Psoas muscle (tissue), 8 donors: ENCODE results near the gene TNFRSF19. TPM values are rescaled to one million over a fixed set of nuclear protein-coding genes. Genes with fewer than 3 reads are reported as not detected.

Experiments used
- ATAC-seq, 4 donors: fragments of 200-7000 bp; cut with Tn5 transposase; one replicate each; pipeline ENCODE4 v1.9.1; 2020; ENCODE audit warnings: moderate library complexity in 3 of 4, mild to moderate bottlenecking in 2 of 4
- DNase-seq, 2 donors: peaks; one replicate each; pipeline ENCODE4 v3.0.0-alpha.2; 2020
- H3K27ac ChIP-seq: fragments of 200-600 bp; one replicate; pipeline ENCODE4 v1.8.0; 2022
- H3K27me3 ChIP-seq, 3 donors: fragments of 200-600 bp in 1 of 3; one replicate each; pipeline versions ENCODE4 v1.6.1 to v1.8.0; 2013 to 2022; ENCODE audit warnings: low read length in 2 of 3, mild to moderate bottlenecking in 2 of 3, moderate library complexity in 1 of 3; ENCODE audit not compliant: insufficient read depth in 3 of 3
- H3K36me3 ChIP-seq, 2 donors: fragments of 200-600 bp in 1 of 2; one replicate each; pipeline versions ENCODE4 v1.6.1 to v1.8.0; 2013 to 2022; ENCODE audit warnings: low read depth in 1 of 2, mild to moderate bottlenecking in 1 of 2, moderate library complexity in 1 of 2; ENCODE audit not compliant: insufficient read depth in 1 of 2
- H3K4me1 ChIP-seq: fragments of 200-600 bp; one replicate; pipeline ENCODE4 v1.8.0; 2022
- H3K4me3 ChIP-seq: fragments of 200-600 bp; one replicate; pipeline ENCODE4 v1.8.0; 2022; ENCODE audit warnings: mild to moderate bottlenecking
- H3K9me3 ChIP-seq: fragments of 200-600 bp; one replicate; pipeline ENCODE4 v1.8.0; 2022
- CTCF ChIP-seq: fragments of 200-600 bp; IDR thresholded peaks from one replicate; pipeline ENCODE4 v1.8.0; 2022; ENCODE audit warnings: antibody characterized with exemption
- WGBS, 3 donors: extraction: QIAGEN DNeasy Blood & Tissue Kit; methylation state at CpG; one replicate each; pipeline versions ENCODE4 v1.1.6 to v1.1.7; 2013; 5-methylcytosine and 5-hydroxymethylcytosine counted together
- intact Hi-C, 2 donors: fragments of 100-400 bp; cut with DNase I; formaldehyde crosslinking; loops; one replicate each; pipeline versions ENCODE4 v1.11.0 to v1.14.2; 2022
- polyA plus RNA-seq, 3 donors: library from polyadenylated mRNA; stranded (reverse); fragments of 200-250 nt; gene quantifications; one replicate each; pipeline ENCODE4 v1.2.3, GENCODE V29; 2013
- total RNA-seq, 4 donors: library from RNA; stranded (reverse); fragmentation: NEBNext Ultra II Directional in 2 of 4; extraction: Animal tissue kit (Norgen Biotek cat#: 25700) in 2 of 4; gene quantifications; one replicate each; pipeline versions ENCODE4 v1.2.1 to v1.2.4, GENCODE V29; 2021 to 2023
- donor health status: healthy with polysubstance abuse.
- donor health status: DM: no; HTN: no; CAD: no; lungs with moderate emphysema.
- donor health status: Bipolar disorder and iron deficiency.
- donor health status: healthy.
- donor health status: DM: yes; HTN: yes; CAD: no.
- donor health status: DM: no; HTN: no; CAD: no.
- donor health status: DM: no; HTN: no; CAD: no.
- donor health status: DM: yes; HTN: yes; CAD: no.

Gene TNFRSF19
- total and polyA plus RNA-seq, 7 donors = 0.35 to 2.0 (median 0.55) TPM

- 54 to 61% (median 55%) methylated on average over 10 of the region's 10 CpGs for WGBS, 3 donors
- no peak for TF ChIP-seq CTCF
- no peak for ATAC-seq
- no peaks in the 10 kb centered on the region for H3K27me3 ChIP-seq
- H3K4me1 ChIP-seq = no peaks in the 10 kb centered on the region
- no peaks in the 10 kb centered on the region for H3K36me3 ChIP-seq
- DNase-seq = no peak
- intact Hi-C loops = no loop called here
- H3K27ac ChIP-seq = no peak overlapping the region
- H3K4me3 ChIP-seq = no peak overlapping the region
- H3K9me3 ChIP-seq = peaks cover 7% of the 10 kb centered on the region
Observed at GRCh38 chr13:23680845-23681669, 110.8 kb downstream of the TNFRSF19 start.

- intact Hi-C loops = no loop called here
- 78 to 82% (median 79%) methylated on average over 4 of the region's 4 CpGs for WGBS, 3 donors
- Histone ChIP-seq H3K36me3 (no peaks in the 10 kb centered on the region), H3K9me3 (peaks cover 7% of the 10 kb centered on the region), H3K27ac (no peak overlapping the region), H3K27me3 (no peaks in the 10 kb centered on the region), H3K4me3 (no peak overlapping the region), H3K4me1 (no peaks in the 10 kb centered on the region)
- DNase-seq (no peak), ATAC-seq (no peak)
- no peak for TF ChIP-seq CTCF
Observed at GRCh38 chr13:23683084-23683483, 112.9 kb downstream of the TNFRSF19 start.

- H3K9me3 ChIP-seq = peaks cover 7% of the 10 kb centered on the region
- no peak overlapping the region for H3K4me3 ChIP-seq
- ATAC-seq (no peak), DNase-seq (no peak)
- no peak overlapping the region for H3K27ac ChIP-seq
- intact Hi-C loops = no loop called here
- H3K4me1 ChIP-seq = no peaks in the 10 kb centered on the region
- H3K27me3 ChIP-seq = no peaks in the 10 kb centered on the region
- H3K36me3 ChIP-seq = no peaks in the 10 kb centered on the region
- TF ChIP-seq CTCF = no peak
- 97 to 99% (median 98%) methylated on average over 2 of the region's 2 CpGs for WGBS, 3 donors
Observed at GRCh38 chr13:23684647-23685046, 114.4 kb downstream of the TNFRSF19 start.

GRCh38 chr13:23685416-23685815, 115.2 kb downstream of the TNFRSF19 start:
- DNase-seq (no peak), ATAC-seq (no peak)
- intact Hi-C loops = no loop called here
- Histone ChIP-seq H3K4me3 (no peak overlapping the region), H3K27ac (no peak overlapping the region), H3K4me1 (no peaks in the 10 kb centered on the region), H3K36me3 (no peaks in the 10 kb centered on the region), H3K27me3 (no peaks in the 10 kb centered on the region), H3K9me3 (peaks cover 7% of the 10 kb centered on the region)
- TF ChIP-seq CTCF = no peak
- 61 to 93% (median 78%) methylated on average over 1 of the region's 1 CpG for WGBS, 3 donors

GRCh38 chr13:23686948-23687347, 116.7 kb downstream of the TNFRSF19 start:
- H3K4me3 ChIP-seq = no peak overlapping the region
- H3K36me3 ChIP-seq = no peaks in the 10 kb centered on the region
- no peak overlapping the region for H3K27ac ChIP-seq
- H3K27me3 ChIP-seq = no peaks in the 10 kb centered on the region
- WGBS, 3 donors = 95 to 98% (median 96%) methylated on average over 3 of the region's 3 CpGs
- H3K4me1 ChIP-seq = no peaks in the 10 kb centered on the region
- intact Hi-C loops = no loop called here
- no peak for TF ChIP-seq CTCF
- peaks cover 7% of the 10 kb centered on the region for H3K9me3 ChIP-seq
- ATAC-seq (no peak), DNase-seq (no peak)
